ENCODE results near the gene IFNGR2.
"Not testable (repeated sequence)": the region's sequence is repeated elsewhere in the genome, so short reads cannot be mapped to it uniquely, and the experiment has no call there.

IFNGR2 gene

GRCh38 chr21:33446620-33447019 lies 43.4 kb downstream of the IFNGR2 start:
- not testable (repeated sequence) for DNase-seq

GRCh38 chr21:33449616-33450015 lies 46.4 kb downstream of the IFNGR2 start:
- no peak for DNase-seq

- no peak for DNase-seq
Measured at GRCh38 chr21:33451634-33452071, 48.4 kb downstream of the IFNGR2 start.

- DNase-seq = no peak
Measured at GRCh38 chr21:33452362-33452761, 49.1 kb downstream of the IFNGR2 start.

- no peak for DNase-seq
Measured at GRCh38 chr21:33455686-33456446, 52.7 kb downstream of the IFNGR2 start.

- no peak for DNase-seq
Measured at GRCh38 chr21:33458861-33459260, 55.6 kb downstream of the IFNGR2 start.

- DNase-seq = no peak
Measured at GRCh38 chr21:33461538-33462250, 58.5 kb downstream of the IFNGR2 start.

- DNase-seq = not testable (repeated sequence)
Measured at GRCh38 chr21:33469183-33469582, 66.0 kb downstream of the IFNGR2 start.

GRCh38 chr21:33470701-33471100 lies 67.5 kb downstream of the IFNGR2 start:
- no peak for DNase-seq

GRCh38 chr21:33473344-33473743 lies 70.1 kb downstream of the IFNGR2 start:
- no peak for DNase-seq

GRCh38 chr21:33477066-33477465 lies 73.9 kb downstream of the IFNGR2 start:
- DNase-seq = no peak

- DNase-seq = no peak
Measured at GRCh38 chr21:33478182-33478581, 75.0 kb downstream of the IFNGR2 start.

GRCh38 chr21:33478935-33479678 lies 75.9 kb downstream of the IFNGR2 start:
- DNase-seq = peak; percentile 59

- DNase-seq = peak; percentile 99
Measured at GRCh38 chr21:33479679-33480480, 76.7 kb downstream of the IFNGR2 start, which contains the start of gene TMEM50B. Gene TMEM50B (minus strand): TSS chr21:33479974. CDS start chr21:33468885, 11,089 bp downstream.

GRCh38 chr21:33480481-33481103 lies 77.4 kb downstream of the IFNGR2 start:
- DNase-seq = no peak

- DNase-seq = no peak
Measured at GRCh38 chr21:33481314-33481943, 78.2 kb downstream of the IFNGR2 start.

Measured in CD4-positive, alpha-beta T cell treated with Interleukin-17A for 4 hours (primary cell).